K562 (cell line): ENCODE measurements around the gene RARA. TPM values are rescaled to one million over a fixed set of nuclear protein-coding genes. Genes with fewer than 3 reads are reported as not detected.

Source experiments
- ATF1 ChIP-seq, 2 experiments: fragments of 450-650 bp in 1 of 2; IDR thresholded peaks; 2 replicates each; pipeline ENCODE4 v1.6.1; 2016; ENCODE audit warnings: missing compliant biosample characterization in 1 of 2, missing genetic modification characterization in 1 of 2
- CREB3 ChIP-seq: fragments of 450-650 bp; conservative IDR thresholded peaks from 2 replicates; pipeline ENCODE4 v1.6.1; 2016; ENCODE audit warnings: missing genetic modification characterization, low read depth, mild to moderate bottlenecking, missing compliant biosample characterization, moderate library complexity
- CREM ChIP-seq: IDR thresholded peaks from 2 replicates; pipeline ENCODE4 v1.6.1; 2014; ENCODE audit warnings: antibody characterized with exemption, low read depth
- EHMT2 ChIP-seq: fragments of 450-650 bp; IDR thresholded peaks from 2 replicates; pipeline ENCODE4 v1.6.1; 2018; ENCODE audit warnings: antibody characterized with exemption
- EWSR1 ChIP-seq: fragments of 450-650 bp; IDR thresholded peaks from 2 replicates; pipeline ENCODE4 v1.6.1; 2018; ENCODE audit warnings: borderline replicate concordance, mild to moderate bottlenecking, low read depth, moderate library complexity; ENCODE audit not compliant: partially characterized antibody
- FOXJ3 ChIP-seq: sonication (generic); formaldehyde crosslinking; IDR thresholded peaks from 2 replicates; pipeline ENCODE4 v1.4.0; 2020; ENCODE audit warnings: mild to moderate bottlenecking, missing genetic modification reagents
- HNRNPH1 ChIP-seq: fragments of 200-400 bp; formaldehyde crosslinking; optimal IDR thresholded peaks from 2 replicates; pipeline ENCODE3; 2017; ENCODE audit warnings: low read depth, mild to moderate bottlenecking, low read length, moderate library complexity
- PML ChIP-seq: IDR thresholded peaks from 2 replicates; pipeline ENCODE4 v1.6.1; 2012; ENCODE audit warnings: low read length, inconsistent platforms
- POU5F1 ChIP-seq: fragments of 150-350 bp; IDR thresholded peaks from 2 replicates; pipeline ENCODE4 v1.6.1; 2014; ENCODE audit warnings: borderline replicate concordance, low read length, low read depth, mild to moderate bottlenecking; ENCODE audit not compliant: partially characterized antibody
- PYGO2 ChIP-seq: fragments of 450-650 bp; IDR thresholded peaks from 2 replicates; pipeline ENCODE4 v1.6.1; 2016; ENCODE audit warnings: mild to moderate bottlenecking, missing genetic modification characterization, moderate library complexity, missing compliant biosample characterization
- RAD21 ChIP-seq, 2 experiments: fragments of 250-450 bp in 1 of 2; fragments of 450-650 bp in 1 of 2; sonication (Bioruptor Pico) in 1 of 2; formaldehyde crosslinking in 1 of 2; IDR thresholded peaks in 1 of 2; conservative IDR thresholded peaks in 1 of 2; 2 replicates each; pipeline versions ENCODE4 v1.4.0 to v1.8.0; 2020 to 2022; ENCODE audit warnings: mild to moderate bottlenecking in 2 of 2, moderate library complexity in 1 of 2
- RBM17 ChIP-seq: fragments of 200-400 bp; formaldehyde crosslinking; IDR thresholded peaks from 2 replicates; pipeline ENCODE4 v1.6.1; 2017; ENCODE audit warnings: low read depth, mild to moderate bottlenecking, low read length, borderline replicate concordance
- RBM25 ChIP-seq: fragments of 200-400 bp; formaldehyde crosslinking; IDR thresholded peaks from 2 replicates; pipeline ENCODE4 v1.6.1; 2018; ENCODE audit warnings: low read length, low read depth, moderate library complexity; ENCODE audit not compliant: severe bottlenecking
- RHOXF2B ChIP-seq: fragments of 250-450 bp; sonication (Bioruptor Pico); conservative IDR thresholded peaks from 2 replicates; pipeline ENCODE4 v1.5.1; 2021
- SMARCE1 ChIP-seq: fragments of 450-650 bp; IDR thresholded peaks from 2 replicates; pipeline ENCODE4 v1.7.1; 2016; ENCODE audit warnings: mild to moderate bottlenecking
- SP2 ChIP-seq: IDR thresholded peaks from 2 replicates; pipeline ENCODE4 v1.6.1; 2011; ENCODE audit warnings: mild to moderate bottlenecking, low read depth, low read length, moderate library complexity; ENCODE audit not compliant: poor library complexity, severe bottlenecking; ENCODE audit errors: extremely low read depth
- TCF7 ChIP-seq: sonication (generic); IDR thresholded peaks from 2 replicates; pipeline ENCODE4 v1.6.1; 2016; ENCODE audit warnings: antibody characterized with exemption, borderline replicate concordance
- TFAM ChIP-seq: fragments of 250-450 bp; sonication (Bioruptor Pico); conservative IDR thresholded peaks from 2 replicates; pipeline ENCODE4 v1.5.0; 2021; ENCODE audit warnings: mild to moderate bottlenecking, moderate library complexity
- U2AF1 ChIP-seq: fragments of 200-400 bp; formaldehyde crosslinking; optimal IDR thresholded peaks from 2 replicates; pipeline ENCODE3; 2017; ENCODE audit warnings: mild to moderate bottlenecking, low read depth, low read length, moderate library complexity
- VEZF1 ChIP-seq: fragments of 200-800 bp; sonication (Bioruptor generic); IDR thresholded peaks from 2 replicates; pipeline ENCODE4 v1.6.1; 2017; ENCODE audit warnings: missing genetic modification characterization, missing compliant biosample characterization
- ZNF12 ChIP-seq: sonication (generic); formaldehyde crosslinking; IDR thresholded peaks from 2 replicates; pipeline ENCODE4 v1.4.0; 2020; ENCODE audit warnings: mild to moderate bottlenecking, missing genetic modification reagents
- ZNF165 ChIP-seq: fragments of 250-450 bp; sonication (Bioruptor Pico); IDR thresholded peaks from 2 replicates; pipeline ENCODE4 v1.4.0; 2020; ENCODE audit warnings: borderline replicate concordance
- ZNF24 ChIP-seq: fragments of 450-650 bp; IDR thresholded peaks from 2 replicates; pipeline ENCODE4 v1.6.1; 2016
- ZNF354B ChIP-seq: fragments of 250-450 bp; sonication (Bioruptor Pico); IDR thresholded peaks from 2 replicates; pipeline ENCODE4 v1.4.0; 2020
- ZNF551 ChIP-seq: fragments of 250-450 bp; sonication (Bioruptor Pico); IDR thresholded peaks from 2 replicates; pipeline ENCODE4 v1.5.0; 2021; ENCODE audit warnings: mild to moderate bottlenecking, moderate library complexity
- ZNF561 ChIP-seq: fragments of 450-650 bp; formaldehyde crosslinking; conservative IDR thresholded peaks from 2 replicates; pipeline ENCODE4 v1.4.0; 2020; ENCODE audit warnings: mild to moderate bottlenecking, moderate library complexity
- ZNF57 ChIP-seq: fragments of 450-650 bp; formaldehyde crosslinking; IDR thresholded peaks from 2 replicates; pipeline ENCODE4 v1.4.0; 2020; ENCODE audit warnings: mild to moderate bottlenecking, moderate library complexity
- ZNF75A ChIP-seq: fragments of 450-650 bp; formaldehyde crosslinking; IDR thresholded peaks from 2 replicates; pipeline ENCODE4 v1.4.0; 2020; ENCODE audit warnings: mild to moderate bottlenecking
- polyA plus RNA-seq, 8 experiments: library from polyadenylated mRNA; depleted of rRNA in 4 of 8; stranded (reverse) in 5 of 8; unstranded in 3 of 8; fragments of >200 nt; fragmentation: Nextera tagmentation in 2 of 8; fragmentation: Illumina TruSeq in 1 of 8; extraction: Ambion mirVana in 2 of 8; extraction: Trizol in 1 of 8; gene quantifications; 2 replicates each; pipeline versions ENCODE4 v1.2.1 to v1.2.3, GENCODE V29; 2011 to 2014; ENCODE audit warnings: inconsistent platforms in 1 of 8, missing spikeins in 1 of 8
- total RNA-seq, 7 experiments: library from RNA; depleted of rRNA in 6 of 7; stranded (reverse); fragments of >200 nt in 6 of 7; fragmentation: Illumina TruSeq in 2 of 7; extraction: Trizol in 2 of 7; gene quantifications; 2 replicates each; pipeline versions ENCODE4 v1.2.1 to v1.2.3, GENCODE V29; 2011 to 2021; ENCODE audit warnings: low replicate concordance in 1 of 7

Gene RARA
- total and polyA plus RNA-seq, 9 of the 15 experiments (the other 6 are each of a cell fraction or from before 2014, with no cell fraction given): 0.10 to 28.0 (median 7.9) TPM

GRCh38 chr17:40309031-40309948, at the start of gene RARA (continued):
- TF ChIP-seq CREB3 (tag) (no peak), ZNF12 (no peak), RBM17 (no peak), ZNF57 (CRISPR knock-in tag) (no peak), SMARCE1 (0 out of 2 replicates have a peak, but pooled peaks have one; percentile 29), RBM25 (no peak), PML (peak; percentile 23; the same call in 1 of the 2 replicates), ZNF24 (no peak), FOXJ3 (CRISPR knock-in tag) (no peak), U2AF1 (no peak), ZNF561 (CRISPR knock-in tag) (no peak), SP2 (no peak), ZNF165 (CRISPR knock-in tag) (no peak), ZNF75A (no peak), EWSR1 (no peak), CREM (peak; percentile 43; the same call in 1 of the 2 replicates), TFAM (CRISPR knock-in tag) (no peak), RHOXF2B (CRISPR knock-in tag) (no peak), RAD21 (CRISPR knock-in tag; conservative IDR thresholded peaks at IDR 0.05 in 1 of 2, IDR thresholded peaks at IDR 0.05 in 1 of 2) (peak in 1 of 2 experiments; percentile 8; a peak in 1 of 4 replicates), PYGO2 (tag) (no peak), EHMT2 (no peak), TCF7 (no peak), ATF1 (CRISPR knock-in tag; IDR thresholded peaks at IDR 0.05) (no peak), ATF1 (tag; IDR thresholded peaks at IDR 0.05) (0 out of 2 replicates have a peak, but pooled peaks have one; percentile 16), VEZF1 (CRISPR knock-in tag) (peak; percentile 59; the same call in 1 of the 2 replicates), POU5F1 (no peak), ZNF551 (CRISPR knock-in tag) (no peak), HNRNPH1 (no peak), ZNF354B (CRISPR knock-in tag) (no peak)
